OCI-LY1 (cell line): Measurements from ENCODE around the gene MDGA2.

ENCODE experiments used
- H2AFZ ChIP-seq: fragments of 200-600 bp; sonication (generic), shearing (Covaris generic); 2 replicates; pipeline ENCODE4 v1.6.0; 2014; ENCODE audit warnings: antibody characterized with exemption, mild to moderate bottlenecking, low read length
- H3F3A ChIP-seq: fragments of 200-600 bp; sonication (generic), shearing (Covaris generic); 2 replicates; pipeline ENCODE4 v1.6.0; 2014; ENCODE audit warnings: mild to moderate bottlenecking, antibody characterized with exemption, low read length, moderate library complexity; ENCODE audit not compliant: insufficient read depth
- H3K27ac ChIP-seq: fragments of 200-600 bp; sonication (generic); 2 replicates; pipeline ENCODE4 v1.5.1; 2014; ENCODE audit warnings: low read length, mixed run types, mild to moderate bottlenecking, low read depth; ENCODE audit not compliant: poor library complexity, severe bottlenecking
- H3K27me3 ChIP-seq: fragments of 200-600 bp; sonication (generic); 2 replicates; pipeline ENCODE4 v1.6.0; 2014; ENCODE audit warnings: antibody characterized with exemption, mild to moderate bottlenecking, low read length, moderate library complexity; ENCODE audit not compliant: insufficient read depth
- H3K36me3 ChIP-seq: fragments of 200-600 bp; sonication (generic); 2 replicates; pipeline ENCODE4 v1.6.1; 2014; ENCODE audit warnings: mild to moderate bottlenecking, antibody characterized with exemption, low read length, moderate library complexity, mixed read lengths; ENCODE audit not compliant: insufficient read depth
- H3K4me1 ChIP-seq: fragments of 200-600 bp; sonication (generic); 2 replicates; pipeline ENCODE4 v1.5.1; 2014; ENCODE audit warnings: mild to moderate bottlenecking, low read length, moderate library complexity; ENCODE audit not compliant: insufficient read depth, severe bottlenecking
- H3K4me2 ChIP-seq: fragments of 200-600 bp; sonication (generic), shearing (Covaris generic); 2 replicates; pipeline ENCODE4 v1.6.1; 2014; ENCODE audit warnings: low read length
- H3K4me3 ChIP-seq: fragments of 200-600 bp; sonication (generic); 2 replicates; pipeline ENCODE4 v1.5.1; 2014; ENCODE audit warnings: low read length, low read depth, mild to moderate bottlenecking, mixed read lengths; ENCODE audit not compliant: poor library complexity, severe bottlenecking
- H3K79me2 ChIP-seq: fragments of 200-600 bp; shearing (Covaris generic); 2 replicates; pipeline ENCODE4 v1.6.1; 2016; ENCODE audit warnings: mixed run types, low read length, mixed read lengths; ENCODE audit not compliant: insufficient read depth
- H3K9ac ChIP-seq: fragments of 200-600 bp; sonication (generic), shearing (Covaris generic); 2 replicates; pipeline ENCODE4 v1.6.1; 2014; ENCODE audit warnings: mild to moderate bottlenecking, low read length, mixed read lengths
- H3K9me2 ChIP-seq: fragments of 200-600 bp; sonication (generic), shearing (Covaris generic); 2 replicates; pipeline ENCODE4 v1.6.1; 2014; ENCODE audit warnings: low read depth, mild to moderate bottlenecking, low read length, mixed read lengths
- H3K9me3 ChIP-seq: fragments of 200-600 bp; shearing (Covaris generic); 2 replicates; pipeline ENCODE4 v1.6.1; 2014; ENCODE audit warnings: low read length, mixed read lengths
- H4K20me1 ChIP-seq: fragments of 200-600 bp; sonication (generic), shearing (Covaris generic); 2 replicates; pipeline ENCODE4 v1.6.0; 2016; ENCODE audit warnings: mild to moderate bottlenecking, low read length; ENCODE audit not compliant: insufficient read depth
- CTCF ChIP-seq: fragments of 200-600 bp; sonication (generic), shearing (Covaris generic); IDR thresholded peaks from 2 replicates; pipeline ENCODE4 v1.5.1; 2017; ENCODE audit warnings: mild to moderate bottlenecking, antibody characterized with exemption, low read length, moderate library complexity, mixed read lengths
- EZH2 ChIP-seq: fragments of 200-600 bp; sonication (generic), shearing (Covaris generic); IDR thresholded peaks from 2 replicates; pipeline ENCODE4 v1.8.0; 2017; ENCODE audit warnings: borderline replicate concordance, mixed run types, mild to moderate bottlenecking, antibody characterized with exemption, low read length, moderate library complexity, mixed read lengths

MDGA2 gene

GRCh38 chr14:47715330-47715729 lies 39.9 kb upstream of the MDGA2 start:
- Histone ChIP-seq H3F3A (no peaks in the 10 kb centered on the region), H3K79me2 (no peaks in the 10 kb centered on the region), H3K27me3 (no peaks in the 10 kb centered on the region), H3K27ac (no peak overlapping the region), H4K20me1 (no peaks in the 10 kb centered on the region), H3K4me1 (no peaks in the 10 kb centered on the region), H3K4me2 (no peak overlapping the region), H3K36me3 (no peaks in the 10 kb centered on the region), H3K4me3 (no peak overlapping the region), H3K9ac (no peak overlapping the region), H3K9me2 (no peaks in the 10 kb centered on the region), H3K9me3 (no peaks in the 10 kb centered on the region), H2AFZ (no peak overlapping the region)
- TF ChIP-seq CTCF (no peak), EZH2 (no peak)

GRCh38 chr14:47710581-47710980 lies 35.2 kb upstream of the MDGA2 start:
- Histone ChIP-seq H4K20me1 (no peaks in the 10 kb centered on the region), H3K9me2 (no peaks in the 10 kb centered on the region), H3K4me1 (no peaks in the 10 kb centered on the region), H3K9me3 (no peaks in the 10 kb centered on the region), H3K27me3 (no peaks in the 10 kb centered on the region), H3K36me3 (no peaks in the 10 kb centered on the region), H3K9ac (no peak overlapping the region), H3K4me2 (no peak overlapping the region), H3F3A (no peaks in the 10 kb centered on the region), H3K4me3 (no peak overlapping the region), H3K79me2 (no peaks in the 10 kb centered on the region), H2AFZ (no peak overlapping the region), H3K27ac (no peak overlapping the region)
- TF ChIP-seq CTCF (no peak), EZH2 (no peak)

- Histone ChIP-seq H3F3A (no peaks in the 10 kb centered on the region), H3K27ac (no peak overlapping the region), H3K9me3 (no peaks in the 10 kb centered on the region), H4K20me1 (no peaks in the 10 kb centered on the region), H2AFZ (no peak overlapping the region), H3K9ac (no peak overlapping the region), H3K27me3 (no peaks in the 10 kb centered on the region), H3K4me2 (no peak overlapping the region), H3K4me1 (no peaks in the 10 kb centered on the region), H3K79me2 (no peaks in the 10 kb centered on the region), H3K9me2 (no peaks in the 10 kb centered on the region), H3K36me3 (no peaks in the 10 kb centered on the region), H3K4me3 (no peak overlapping the region)
- TF ChIP-seq CTCF (no peak), EZH2 (no peak)
Observed at GRCh38 chr14:47705683-47706082, 30.3 kb upstream of the MDGA2 start.
